HG02798 (cell line): Measurements from ENCODE around the gene OOSP3.
"Not testable (repeated sequence)": the region's sequence is repeated elsewhere in the genome, so short reads cannot be mapped to it uniquely, and the experiment has no call there.

Experiments
- ATAC-seq: cut with Tn5 transposase; IDR thresholded peaks from one replicate; pipeline ENCODE4 v1.9.1; 2021; ENCODE audit warnings: mild to moderate bottlenecking; ENCODE audit not compliant: unreplicated experiment, poor library complexity

Gene OOSP3

DNA sequence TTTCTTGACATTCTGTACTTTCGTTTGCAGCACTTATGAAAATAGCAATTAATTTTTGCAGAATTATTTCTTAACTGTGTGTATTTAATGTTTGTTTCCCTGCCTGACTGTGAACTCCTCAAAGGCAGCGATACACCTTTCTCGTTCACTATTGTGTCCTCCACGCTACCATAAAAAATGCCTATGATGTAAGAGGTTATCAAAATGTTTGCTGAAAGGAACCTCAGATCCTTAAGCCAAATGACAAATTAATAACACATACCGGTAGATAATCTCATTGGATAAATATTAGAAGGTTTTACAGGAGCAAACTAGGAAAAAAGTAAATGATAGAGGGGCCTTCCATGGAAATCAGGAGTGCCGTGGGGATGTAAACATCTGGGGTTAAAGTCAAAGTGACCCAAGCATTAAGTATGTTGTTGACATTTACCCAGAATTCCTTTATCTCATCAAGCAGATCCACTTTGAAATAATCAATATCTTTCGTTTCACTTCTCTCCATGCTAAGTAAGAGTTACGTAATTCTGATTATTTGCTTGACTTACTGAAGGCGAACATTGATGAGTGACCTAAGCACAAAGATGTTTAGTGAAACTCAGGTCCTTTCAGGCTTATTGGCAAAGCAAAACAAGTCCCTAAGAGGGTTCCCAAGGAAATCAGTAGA, 2.6 kb upstream of the OOSP3 start:
- no peak for ATAC-seq

DNA sequence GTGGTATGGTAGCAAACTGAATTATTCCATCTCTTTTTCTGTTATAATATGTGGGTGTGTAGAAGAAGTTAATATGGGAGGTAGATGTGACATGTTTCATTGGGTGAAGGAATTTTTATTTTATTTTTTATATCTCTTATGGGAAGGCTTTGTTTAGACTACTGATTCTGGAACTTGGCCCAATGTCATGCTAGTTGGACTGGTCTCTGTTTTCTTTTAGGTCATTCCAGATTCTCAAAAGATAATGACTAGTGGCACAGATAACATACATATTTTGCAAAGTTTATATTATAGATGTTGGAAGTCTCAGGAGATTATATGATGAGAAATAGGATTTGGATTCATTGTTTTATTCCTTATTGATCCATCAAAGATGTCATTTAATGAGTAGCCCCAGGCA, 1.3 kb upstream of the OOSP3 start:
- ATAC-seq = no peak

- ATAC-seq = no peak
Measured at GRCh38 chr11:59877784-59878183, 798 bp upstream of the OOSP3 start.

- no peak for ATAC-seq
Measured at GRCh38 chr11:59879567-59879966, 985 bp downstream of the OOSP3 start.

DNA sequence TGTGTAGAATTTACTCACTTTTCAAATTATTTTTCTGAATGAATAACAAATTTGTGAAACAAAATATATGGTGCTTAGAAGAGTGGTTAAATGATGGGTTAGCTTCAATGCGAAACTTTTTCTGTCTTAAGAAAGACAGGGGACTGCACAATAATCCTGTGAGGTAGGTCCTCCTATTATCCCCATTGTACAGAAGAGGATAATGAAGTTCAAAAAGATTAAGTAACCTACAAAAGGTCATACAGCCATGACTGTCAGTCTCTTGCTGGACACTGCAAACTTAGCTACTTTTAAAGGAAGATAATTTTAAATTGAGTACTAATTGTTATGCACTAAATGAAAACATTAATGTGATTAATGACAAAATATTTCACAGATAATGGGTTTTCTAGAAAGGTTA, 5.0 kb downstream of the OOSP3 start:
- no peak for ATAC-seq

- ATAC-seq = not testable (repeated sequence)
Measured at GRCh38 chr11:59887156-59887555, 8.6 kb downstream of the OOSP3 start.

- no peak for ATAC-seq
Measured at GRCh38 chr11:59891781-59892181, 13.2 kb downstream of the OOSP3 start.

DNA sequence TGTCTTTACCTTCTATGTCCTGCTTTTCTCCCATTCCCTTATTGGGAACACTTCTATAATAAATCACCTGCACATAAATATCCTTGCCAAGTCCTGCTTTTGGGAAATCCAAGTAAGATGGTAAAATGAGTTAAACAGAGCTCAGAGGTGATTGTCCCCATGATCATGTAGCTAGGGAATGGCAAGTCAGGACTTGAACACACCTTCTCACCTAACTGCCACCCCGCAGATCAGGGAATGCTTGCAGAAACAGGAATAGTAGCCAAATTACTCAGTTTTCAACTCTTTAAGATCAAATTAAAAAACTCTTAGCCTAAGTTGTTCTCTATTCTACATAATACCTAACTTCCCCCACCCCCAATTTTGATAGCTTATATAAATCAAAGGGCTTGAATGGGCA, 16.0 kb downstream of the OOSP3 start:
- no peak for ATAC-seq

DNA sequence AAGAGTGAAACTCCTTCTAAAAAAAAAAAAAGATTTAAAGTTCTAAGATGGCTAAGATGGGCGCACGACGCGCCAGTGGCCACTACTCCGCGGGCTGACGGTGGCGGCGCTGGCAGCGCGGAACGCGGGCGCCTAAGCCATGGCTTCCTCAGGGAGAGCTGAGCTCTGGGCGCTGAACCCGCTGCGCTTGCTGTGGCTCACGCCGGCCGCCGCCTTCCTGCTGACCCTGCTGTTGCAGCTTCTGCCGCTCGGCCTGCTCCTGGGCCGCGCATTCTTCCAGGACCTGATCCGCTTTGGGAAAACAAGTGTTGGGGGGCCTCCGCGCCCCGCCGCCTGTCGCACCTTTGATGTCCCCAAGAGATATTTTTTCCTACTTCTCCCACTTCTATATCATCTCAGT, 19.5 kb downstream of the OOSP3 start:
- no peak for ATAC-seq

DNA sequence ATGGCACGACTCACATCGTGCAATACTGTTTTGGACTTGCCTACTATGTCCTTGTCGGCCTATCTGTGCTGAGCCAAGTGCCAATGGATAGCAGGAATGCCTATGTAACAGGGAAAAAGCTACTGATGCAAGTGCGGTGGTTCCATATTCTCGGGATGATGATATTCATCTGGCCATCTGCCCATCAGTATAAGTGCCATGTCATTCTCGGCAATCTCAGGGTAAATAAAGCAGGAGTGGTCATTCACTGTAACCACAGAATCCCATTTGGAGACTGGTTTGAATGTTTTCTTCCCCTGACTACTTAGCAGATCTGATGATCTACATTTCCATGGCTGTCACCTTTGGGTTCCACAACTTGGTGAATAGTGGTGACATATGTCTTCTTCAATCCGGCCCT, 20.1 kb downstream of the OOSP3 start:
- no peak for ATAC-seq

- ATAC-seq = no peak
Measured at GRCh38 chr11:59899532-59899931, 20.9 kb downstream of the OOSP3 start.

GRCh38 chr11:59900366-59901126, 22.0 kb downstream of the OOSP3 start:
- ATAC-seq = no peak

GRCh38 chr11:59901306-59901705, 22.7 kb downstream of the OOSP3 start:
- ATAC-seq = no peak

DNA sequence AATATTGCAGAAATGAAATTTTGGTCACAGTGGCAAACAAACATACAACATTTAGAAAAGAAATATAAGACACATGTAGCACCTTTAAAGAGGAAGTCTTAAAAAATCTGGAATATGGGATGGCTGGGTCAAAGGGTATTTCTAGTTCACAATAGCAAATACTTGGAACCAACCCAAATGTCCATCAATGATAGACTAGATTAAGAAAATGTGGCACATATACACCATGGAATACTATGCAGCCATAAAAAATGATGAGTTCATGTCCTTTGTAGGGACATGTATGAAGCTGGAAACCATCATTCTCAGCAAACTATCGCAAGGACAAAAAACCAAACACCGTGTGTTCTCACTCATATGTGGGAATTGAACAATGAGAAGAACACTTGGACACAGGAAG, 25.0 kb downstream of the OOSP3 start:
- ATAC-seq = not testable (repeated sequence)

DNA sequence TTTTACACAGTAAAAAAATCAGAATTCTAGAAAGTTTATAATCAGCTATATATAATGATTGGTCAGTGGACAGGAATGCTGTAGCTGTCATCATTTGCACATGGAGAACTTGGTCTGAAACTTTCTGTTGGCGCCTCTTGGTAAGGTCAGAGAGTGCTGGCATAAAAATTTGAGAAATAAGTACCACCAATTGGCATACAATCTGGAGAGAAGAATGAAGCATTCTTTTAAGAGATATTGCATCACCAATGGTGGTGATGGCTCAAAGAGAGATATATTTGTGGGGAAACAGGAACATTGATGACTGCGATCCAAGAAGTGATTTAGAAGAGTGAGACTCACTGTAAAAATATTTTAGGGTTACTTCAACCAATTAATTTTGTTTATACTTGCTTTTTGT, 39.9 kb downstream of the OOSP3 start:
- ATAC-seq = no peak

DNA sequence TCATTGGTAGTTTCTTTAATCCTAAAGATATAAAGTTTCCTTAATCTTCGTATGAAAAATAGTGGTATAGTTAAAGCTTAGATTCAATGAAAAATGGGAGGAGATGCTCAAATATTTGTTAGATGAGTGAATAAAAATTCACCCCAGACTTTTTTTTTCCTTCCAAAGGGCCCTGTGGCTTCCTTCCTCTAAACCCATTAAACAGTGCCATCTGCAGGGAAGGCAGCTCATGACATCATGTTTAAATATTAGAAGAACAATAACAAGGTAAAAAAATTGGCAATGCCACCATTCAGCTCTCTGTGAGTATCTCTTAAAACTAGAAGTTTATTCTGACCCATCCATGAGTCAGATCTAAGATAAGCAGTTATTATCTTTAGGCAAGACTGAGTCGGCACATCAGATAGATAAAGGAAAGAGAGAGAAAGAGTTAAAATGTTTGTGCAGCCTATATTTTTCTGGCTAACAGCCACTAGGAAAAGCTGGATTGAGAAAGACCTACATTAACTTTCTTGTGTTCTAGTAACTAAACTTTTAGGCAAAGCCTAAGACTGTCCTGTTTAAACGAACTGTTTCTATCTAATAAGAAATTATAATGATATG, 40.5 kb downstream of the OOSP3 start:
- no peak for ATAC-seq

GRCh38 chr11:59923813-59924212, 45.2 kb downstream of the OOSP3 start:
- ATAC-seq = no peak

DNA sequence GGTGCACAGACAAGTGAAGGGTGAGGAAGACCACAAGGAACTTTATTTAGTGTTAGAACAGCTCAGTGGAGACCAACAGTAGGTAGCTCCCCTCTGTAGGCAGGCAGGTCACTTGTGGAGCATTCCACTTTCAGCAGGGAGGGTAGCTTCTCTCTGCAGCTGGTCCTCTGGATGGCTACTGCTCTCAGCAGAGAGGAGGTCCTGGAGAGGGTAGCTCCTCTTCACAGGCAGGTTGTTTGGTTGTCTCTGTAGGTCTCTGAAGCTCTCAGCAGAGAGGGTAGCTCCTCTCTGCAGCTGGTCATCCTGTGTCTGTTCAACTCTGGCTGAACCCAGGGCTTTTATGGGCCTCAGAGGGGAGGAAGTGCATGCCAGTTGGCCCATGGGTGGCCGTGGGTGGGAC, 53.1 kb downstream of the OOSP3 start:
- ATAC-seq = no peak

- no peak for ATAC-seq
Measured at GRCh38 chr11:59938132-59938531, 59.5 kb downstream of the OOSP3 start, which contains the start of gene OOSP1. OOSP1 (plus strand) TSS chr11:59938432; CDS start chr11:59938455, 23 bp downstream.

DNA sequence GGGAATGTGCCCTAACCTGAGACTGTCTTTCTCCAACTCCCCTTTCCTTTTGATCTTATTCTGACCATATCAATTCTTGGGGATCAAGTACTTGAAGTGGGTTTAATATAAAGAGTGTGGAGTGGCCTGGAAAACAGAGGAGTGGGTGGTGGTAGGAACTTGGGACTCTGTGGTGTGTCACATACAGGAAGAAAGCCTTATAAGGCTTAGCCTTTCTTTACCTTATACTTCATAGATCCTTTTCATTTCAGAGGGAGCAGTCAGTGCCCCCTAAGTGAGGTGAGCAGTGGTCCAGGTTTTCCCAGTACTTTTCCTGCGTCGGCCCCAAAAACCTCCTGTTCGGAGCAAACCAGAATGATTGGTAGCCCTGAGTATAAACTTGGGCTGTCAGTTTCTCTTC, 60.1 kb downstream of the OOSP3 start:
- no peak for ATAC-seq

GRCh38 chr11:59939482-59939881, 60.9 kb downstream of the OOSP3 start:
- ATAC-seq = no peak

DNA sequence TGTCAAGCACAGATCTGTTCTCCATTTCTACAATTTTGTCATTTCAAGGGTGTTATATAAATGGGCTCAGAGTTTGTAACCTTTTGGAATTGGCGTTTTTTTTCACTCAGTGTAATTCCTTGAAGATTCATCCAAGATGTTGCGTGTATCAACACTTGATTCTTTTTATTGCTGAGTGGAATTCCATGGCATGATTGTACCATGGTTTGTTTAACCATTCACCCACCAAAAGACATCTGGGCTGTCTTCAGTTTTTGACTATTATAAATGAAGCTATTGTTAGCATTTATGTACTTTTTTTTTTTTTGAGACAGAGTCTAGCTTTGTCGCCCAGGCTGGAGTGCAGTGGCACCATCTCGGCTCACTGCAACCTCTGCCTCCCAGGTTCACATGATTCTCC, 62.5 kb downstream of the OOSP3 start:
- ATAC-seq = no peak
